Ureter (tissue), 1 donor: Measurements from ENCODE around the gene SLC29A3. TPM values are rescaled to one million over a fixed set of nuclear protein-coding genes. Genes with fewer than 3 reads are reported as not detected.

ENCODE experiments used
- DNase-seq: peaks from one replicate; pipeline ENCODE4 v3.0.0-alpha.2; 2020; ENCODE audit warnings: low spot score
- total RNA-seq: library from RNA; stranded (reverse); gene quantifications from one replicate; pipeline ENCODE4 v1.2.4, GENCODE V29; 2023
- donor health status: DM: yes; HTN: yes; CAD: no.

Gene SLC29A3
- total RNA-seq, 1 donor from 2014 or later, result 22.4 TPM

DNA sequence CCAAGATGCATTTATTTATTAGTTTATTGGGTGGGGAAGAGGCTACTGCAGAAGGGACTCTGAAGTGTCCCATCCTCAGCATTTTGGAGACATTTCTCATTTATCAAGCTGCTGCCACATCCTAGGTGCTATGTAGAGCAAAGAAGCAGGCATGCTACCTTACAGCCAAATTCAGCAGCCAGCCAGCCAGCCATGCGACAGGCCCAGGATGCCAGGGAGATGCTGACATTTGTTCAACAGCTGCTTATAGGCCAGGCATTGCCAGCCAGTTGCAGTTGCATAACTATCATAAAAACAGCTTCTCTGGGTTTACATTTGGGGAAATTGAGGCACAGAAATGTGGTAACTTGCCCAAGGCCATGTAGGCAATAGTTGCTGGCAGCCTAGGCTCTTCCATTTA is 2.3 kb downstream of the SLC29A3 start:
- DNase-seq, result no peak

DNA sequence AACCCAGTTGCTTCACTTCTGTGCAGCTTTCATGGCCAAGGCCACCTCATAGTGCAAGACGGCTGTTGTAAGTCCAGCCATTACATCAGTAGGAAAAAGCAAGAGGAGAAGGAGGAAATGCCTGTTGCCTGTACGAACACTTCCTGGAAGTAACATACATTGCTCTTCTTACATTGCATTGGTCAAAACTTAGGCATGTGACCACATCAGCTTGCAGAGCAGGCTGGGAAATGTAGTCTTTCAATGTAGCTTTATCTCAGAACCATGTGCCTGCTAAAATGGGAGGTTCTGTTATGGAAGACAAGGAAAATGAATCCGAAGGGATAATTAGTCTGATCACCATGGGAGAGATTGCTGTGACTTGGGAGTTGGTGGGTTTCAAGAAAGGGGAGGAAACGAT is 4.3 kb downstream of the SLC29A3 start:
- no peak for DNase-seq

DNA sequence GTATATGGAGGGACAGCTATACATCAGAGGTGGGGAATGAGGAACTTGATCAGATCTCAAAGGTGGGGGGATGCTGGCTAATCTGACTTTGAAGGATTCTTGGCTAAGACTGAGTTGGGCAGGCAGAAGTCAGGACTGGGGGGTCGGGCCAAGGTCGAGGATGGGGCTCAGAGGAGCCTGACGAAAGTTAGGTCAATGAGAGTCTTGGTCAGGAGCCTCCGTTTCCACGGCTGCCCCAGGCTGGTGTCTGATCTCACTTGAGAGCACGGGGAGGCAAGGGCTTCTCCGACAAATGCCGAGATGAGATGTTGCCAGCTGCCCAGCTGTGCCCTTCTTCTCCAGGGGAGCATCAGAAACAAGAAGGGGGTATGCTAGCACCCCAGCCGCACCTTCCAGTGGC is 5.7 kb downstream of the SLC29A3 start:
- no peak for DNase-seq

DNA sequence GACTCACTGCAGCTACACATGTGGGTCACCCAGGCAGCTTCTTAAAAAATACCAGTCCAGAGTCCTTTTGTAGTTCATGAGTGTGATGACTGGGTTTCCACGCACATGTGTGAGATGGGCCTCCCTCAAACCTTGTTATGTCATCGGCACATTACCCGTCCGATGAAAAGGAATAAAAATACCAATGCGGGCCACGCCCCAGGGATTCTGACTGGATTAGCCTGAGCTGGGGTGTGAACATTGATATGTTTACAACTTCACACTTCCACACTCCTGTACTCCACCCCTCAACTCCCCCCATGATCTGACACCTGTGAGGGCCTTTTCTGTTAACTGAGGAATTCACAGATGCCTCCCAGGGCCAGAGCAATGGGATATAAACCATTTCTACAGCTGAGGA is 6.2 kb downstream of the SLC29A3 start:
- DNase-seq, result no peak

DNA sequence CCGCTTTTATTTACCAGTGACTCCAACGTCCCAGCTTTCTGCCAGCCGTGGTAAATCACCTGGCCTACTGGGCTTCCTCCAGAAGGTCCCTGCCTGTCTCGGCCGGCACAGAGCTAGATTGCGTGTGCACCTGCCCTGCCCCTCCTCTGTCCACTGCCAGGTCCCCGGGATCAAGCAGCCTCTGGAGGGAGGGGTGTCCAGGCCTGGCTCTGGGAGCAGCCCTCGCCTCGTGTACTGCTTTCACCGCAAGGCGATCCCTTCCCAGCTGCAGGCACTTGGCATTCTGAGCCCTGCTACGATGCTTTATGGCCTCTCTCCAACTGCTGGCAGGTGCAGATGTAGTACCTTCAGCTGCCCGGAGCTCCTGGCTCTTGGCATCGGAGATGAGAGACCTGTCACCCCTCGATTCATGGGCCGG is 7.4 kb downstream of the SLC29A3 start:
- no peak for DNase-seq

DNA sequence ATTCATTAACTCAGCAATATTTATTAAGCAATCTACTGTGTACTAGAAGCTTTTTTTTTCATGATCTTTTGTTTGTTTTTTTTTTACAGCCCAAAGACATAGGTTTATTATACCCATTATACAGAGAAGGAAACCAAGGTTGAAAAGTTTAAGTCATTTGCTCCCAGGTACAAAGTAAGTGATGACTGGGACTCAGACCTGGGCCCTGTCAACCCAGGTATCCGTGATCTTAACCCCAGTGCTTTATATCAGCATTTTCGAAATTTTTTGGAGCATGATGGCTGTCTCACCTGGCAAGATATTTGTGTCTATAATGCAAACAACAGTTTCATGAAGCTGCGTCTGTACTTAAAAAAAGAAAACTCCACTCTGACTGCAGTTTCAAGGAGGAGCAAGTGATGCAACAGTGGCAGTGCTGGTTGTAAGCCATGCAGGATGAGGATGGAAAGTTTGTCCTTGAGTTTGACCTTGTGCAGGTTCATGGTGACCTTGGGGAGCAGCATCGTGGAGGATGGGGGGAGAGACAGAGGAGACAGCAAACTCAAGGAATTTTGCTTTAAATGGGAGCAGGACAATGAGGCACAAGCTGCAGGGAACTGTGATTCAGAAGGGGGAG is 11.8 kb downstream of the SLC29A3 start:
- DNase-seq, result no peak

DNA sequence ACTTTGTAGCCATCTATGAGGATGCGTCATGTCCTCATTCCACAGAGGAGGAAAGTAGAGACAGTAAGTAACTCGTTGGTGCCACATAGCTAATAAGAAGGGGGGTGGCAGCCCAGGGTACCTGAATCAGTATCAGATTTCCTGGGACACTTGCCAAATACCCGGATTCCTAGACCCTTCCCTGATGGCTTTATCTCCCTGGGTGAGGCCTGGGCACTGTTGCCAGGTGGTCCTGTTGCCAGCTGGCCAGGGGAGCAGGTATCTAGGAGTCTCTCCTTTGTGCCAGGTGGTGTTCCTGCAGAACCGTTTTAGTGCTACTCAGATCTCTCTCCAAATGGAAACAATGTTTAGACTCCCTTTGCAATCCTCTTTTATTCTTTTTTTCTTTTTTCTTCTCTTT is 12.7 kb downstream of the SLC29A3 start:
- DNase-seq, result no peak

DNA sequence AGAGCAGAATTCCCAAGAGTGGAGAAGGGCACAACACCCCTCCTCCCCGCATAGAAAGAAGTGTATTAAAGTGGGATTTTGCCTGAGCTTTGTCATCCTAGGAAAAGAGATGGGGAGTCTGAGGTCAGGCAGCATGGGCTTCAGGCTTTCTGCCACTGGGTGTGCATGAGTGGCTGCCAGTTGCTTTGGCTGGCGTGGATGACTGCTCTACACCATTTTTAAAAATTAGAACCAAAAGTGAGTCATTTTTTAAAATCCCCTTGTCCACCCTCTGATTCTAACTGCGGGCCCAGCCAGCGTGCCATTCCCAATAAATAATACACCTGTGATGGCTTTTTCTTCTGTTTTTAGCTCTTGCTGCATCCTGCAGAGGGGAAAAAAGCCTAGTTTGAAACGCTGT is 13.4 kb downstream of the SLC29A3 start:
- DNase-seq, result no peak

DNA sequence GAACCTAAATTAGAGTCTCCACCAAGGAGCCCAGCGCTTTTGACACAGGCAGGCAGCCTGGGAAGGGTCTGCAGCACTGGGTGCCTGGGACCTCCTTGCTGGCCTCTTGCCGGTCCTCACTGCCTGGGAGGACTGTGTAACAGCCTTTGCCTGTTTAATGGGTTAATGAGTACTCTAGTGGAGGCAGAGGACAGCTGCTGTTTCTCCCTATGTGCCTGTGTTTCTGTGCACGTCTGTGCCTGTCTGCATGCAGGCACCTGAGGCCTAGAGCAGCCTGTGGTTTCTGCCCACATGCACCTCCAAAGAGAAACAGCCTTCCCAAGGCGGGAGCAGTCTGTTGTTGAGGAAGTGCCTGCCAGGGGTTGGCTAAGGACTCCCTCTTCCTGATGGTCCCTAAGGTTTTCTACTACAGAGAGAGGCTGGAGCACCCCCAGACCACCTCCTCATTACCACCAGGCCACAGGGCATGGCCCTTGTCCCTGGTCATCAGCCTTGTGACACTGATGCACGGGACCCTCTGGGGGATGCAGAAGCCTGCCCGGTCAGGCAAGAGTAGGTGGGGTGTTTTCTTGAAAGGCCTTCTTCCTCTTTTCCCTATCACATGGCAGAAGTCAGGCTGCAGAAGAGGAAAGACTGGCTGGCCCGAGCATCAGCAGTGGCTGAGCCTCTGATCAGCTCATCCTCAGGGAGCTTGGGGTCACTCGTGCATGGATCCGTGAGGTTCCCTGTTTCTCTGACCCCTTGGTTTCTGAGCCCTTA is 14.2 kb downstream of the SLC29A3 start:
- no peak for DNase-seq

DNA sequence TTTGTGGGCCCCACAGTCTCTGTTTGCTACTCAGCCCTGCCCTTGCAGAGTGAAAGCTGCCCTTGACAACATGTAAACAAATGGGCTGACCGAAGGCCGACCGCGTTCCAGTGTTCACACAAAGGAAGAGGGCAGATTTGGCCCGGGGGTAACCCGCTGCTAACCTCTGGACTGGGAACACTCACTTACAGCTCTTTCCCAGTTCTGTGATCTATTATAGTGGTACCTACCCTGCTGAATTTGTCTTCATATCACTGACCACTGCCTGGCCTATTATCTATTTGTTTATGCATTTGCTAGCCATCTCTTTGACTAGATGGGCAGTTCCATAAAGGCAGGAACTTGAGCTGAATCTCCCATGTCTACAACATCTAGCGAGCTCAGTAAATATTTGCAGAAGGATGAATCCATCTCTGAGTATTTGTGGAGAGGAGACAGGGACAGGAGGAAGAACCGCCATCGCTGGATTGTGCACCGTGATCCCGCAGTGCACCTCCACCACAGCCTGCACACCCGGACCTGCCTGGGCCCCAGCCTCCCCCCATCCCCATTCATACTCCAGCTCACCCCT is 15.2 kb downstream of the SLC29A3 start:
- no peak for DNase-seq

DNA sequence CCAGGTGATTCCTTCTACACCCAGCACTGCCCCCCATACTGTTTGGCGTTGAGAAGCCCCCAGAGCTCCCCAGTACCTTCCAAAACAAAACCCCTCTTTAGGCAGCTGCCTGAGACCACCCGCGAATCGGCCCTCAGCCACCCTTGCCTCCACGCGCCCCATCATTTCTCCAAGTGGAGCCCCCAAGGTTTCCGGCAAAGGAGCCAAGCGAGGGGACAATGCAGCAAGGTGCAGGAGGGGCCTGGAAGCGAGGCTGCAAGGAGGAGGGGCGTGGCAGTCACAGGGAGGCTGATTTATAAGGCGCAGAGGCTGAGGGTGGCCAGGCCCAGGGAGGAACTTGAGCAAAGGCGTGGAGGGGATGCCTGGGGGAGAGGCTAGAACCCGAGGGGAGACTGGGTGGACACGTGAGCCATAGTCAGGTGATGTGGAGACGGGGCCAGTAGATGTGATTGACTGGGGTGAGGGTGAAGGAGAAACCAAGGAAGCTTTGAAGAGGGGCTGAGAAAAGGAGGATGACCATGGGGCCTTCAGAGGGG is 16.2 kb downstream of the SLC29A3 start:
- DNase-seq, result no peak

DNA sequence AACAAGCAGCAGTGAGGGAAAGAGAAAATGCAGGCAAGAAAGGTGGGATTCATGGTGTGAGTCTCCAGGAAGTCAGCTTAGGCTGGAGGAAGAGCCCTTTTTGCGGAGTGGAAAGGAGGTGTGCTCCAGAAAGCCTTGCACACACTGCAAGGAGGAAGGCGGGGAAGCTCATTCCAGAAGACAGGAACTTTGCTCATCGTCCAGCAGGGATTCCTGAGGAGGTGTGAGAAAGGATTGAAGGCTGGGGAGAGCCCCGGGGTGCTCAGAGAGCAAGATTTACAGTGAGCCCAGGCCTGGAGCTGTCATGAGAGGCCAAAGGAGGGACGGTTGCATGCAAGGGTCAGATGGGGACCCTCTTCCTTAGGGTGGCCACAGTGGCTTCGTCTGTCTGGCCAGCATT is 17.6 kb downstream of the SLC29A3 start:
- no peak for DNase-seq

DNA sequence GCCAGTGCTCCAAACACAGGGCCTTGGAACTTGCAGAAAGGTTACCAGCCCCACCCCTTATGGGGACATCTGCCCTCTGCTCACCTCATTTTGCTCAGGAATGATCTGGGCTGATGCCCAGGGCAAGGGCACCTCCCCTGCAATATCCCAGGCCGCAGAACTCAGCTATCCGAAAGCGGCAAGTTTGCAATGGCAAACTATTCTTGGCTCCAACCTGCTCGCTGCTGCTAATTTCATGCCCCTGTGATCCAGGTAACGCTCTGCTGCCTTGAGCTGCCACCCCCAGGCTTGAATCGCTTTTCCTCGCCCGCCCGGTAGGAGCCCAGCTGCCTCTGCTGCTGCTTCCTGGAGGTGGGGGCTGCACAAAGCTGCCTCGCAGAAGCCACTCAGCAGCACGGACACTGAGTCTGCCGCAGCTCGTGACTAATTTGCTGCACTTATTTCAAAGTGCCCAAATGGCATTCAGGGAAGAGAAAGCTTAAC is 18.2 kb downstream of the SLC29A3 start:
- DNase-seq, result no peak

DNA sequence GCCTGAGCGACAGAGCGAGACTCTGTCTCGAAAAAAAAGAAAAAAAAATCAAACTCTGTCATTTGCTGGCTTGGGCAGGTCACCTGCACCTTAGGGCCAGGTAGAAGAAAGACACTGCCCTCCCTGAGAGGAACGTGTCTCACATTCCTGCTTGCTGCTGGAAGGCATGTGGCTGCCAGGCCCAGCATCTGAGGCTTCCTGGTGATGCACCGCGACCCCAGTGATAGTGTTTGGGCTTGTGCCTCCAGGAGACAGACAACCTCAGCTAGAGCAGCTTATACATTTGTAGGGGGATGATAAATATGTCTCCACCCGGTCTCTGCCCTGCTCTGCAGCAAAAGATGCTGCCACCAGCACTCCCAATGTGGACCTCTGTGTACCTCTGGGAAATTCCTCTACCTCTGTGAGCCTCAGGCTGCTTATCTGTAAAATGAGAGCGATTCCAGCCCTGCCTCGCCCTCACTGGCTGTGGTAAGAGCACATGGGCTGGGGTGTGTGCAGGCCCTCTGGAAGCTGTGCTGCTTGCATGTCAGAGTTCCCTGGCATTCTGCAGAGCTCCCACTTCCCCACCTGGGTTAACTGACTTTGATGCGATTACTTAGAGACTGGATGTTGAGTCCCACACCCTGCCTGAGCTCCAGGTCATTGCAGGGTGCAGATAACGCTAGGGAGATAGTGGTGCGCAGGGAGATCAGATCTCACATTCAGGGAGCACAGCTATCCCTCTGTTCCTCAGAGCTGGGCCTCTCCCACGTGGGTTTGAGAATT is 19.9 kb downstream of the SLC29A3 start:
- no peak for DNase-seq

DNA sequence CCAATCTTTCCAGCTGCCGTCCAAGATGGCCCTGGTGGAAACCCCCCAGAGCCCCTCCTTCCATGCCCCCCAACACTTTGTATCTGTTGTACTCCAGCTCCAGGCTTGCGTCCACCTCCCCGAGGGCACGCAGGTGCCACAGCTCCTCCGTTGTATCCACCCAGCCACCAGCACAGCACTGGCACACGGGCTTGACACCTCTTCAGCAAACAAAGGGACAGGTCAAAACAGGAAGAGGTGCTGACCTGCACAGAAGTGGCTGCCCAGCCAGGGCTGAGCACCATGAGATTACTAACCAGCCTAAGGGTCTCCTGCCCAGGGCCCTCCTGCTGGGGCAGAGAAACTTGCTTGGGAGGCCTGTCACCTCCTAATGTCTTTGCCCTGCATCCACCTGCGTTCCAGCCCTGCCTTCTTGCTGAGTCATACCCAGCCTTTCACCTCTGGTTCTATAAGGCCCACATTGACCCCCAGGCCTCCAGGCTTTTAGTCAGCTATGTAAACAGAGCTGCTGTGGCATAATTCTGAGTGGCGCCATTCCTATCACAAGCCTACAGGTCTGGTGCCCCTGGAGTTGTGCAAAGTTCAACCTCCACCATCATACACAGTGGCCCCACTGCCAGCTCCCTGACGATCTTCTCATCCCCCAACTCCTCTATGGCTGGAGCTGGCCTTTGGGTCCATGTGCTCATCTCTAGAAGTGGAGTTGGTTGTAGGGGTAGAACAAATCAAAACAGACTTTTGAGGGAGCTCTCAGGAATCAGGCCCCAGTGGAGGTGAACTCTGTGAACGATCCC is 20.9 kb downstream of the SLC29A3 start:
- peak; percentile 68 for DNase-seq

DNA sequence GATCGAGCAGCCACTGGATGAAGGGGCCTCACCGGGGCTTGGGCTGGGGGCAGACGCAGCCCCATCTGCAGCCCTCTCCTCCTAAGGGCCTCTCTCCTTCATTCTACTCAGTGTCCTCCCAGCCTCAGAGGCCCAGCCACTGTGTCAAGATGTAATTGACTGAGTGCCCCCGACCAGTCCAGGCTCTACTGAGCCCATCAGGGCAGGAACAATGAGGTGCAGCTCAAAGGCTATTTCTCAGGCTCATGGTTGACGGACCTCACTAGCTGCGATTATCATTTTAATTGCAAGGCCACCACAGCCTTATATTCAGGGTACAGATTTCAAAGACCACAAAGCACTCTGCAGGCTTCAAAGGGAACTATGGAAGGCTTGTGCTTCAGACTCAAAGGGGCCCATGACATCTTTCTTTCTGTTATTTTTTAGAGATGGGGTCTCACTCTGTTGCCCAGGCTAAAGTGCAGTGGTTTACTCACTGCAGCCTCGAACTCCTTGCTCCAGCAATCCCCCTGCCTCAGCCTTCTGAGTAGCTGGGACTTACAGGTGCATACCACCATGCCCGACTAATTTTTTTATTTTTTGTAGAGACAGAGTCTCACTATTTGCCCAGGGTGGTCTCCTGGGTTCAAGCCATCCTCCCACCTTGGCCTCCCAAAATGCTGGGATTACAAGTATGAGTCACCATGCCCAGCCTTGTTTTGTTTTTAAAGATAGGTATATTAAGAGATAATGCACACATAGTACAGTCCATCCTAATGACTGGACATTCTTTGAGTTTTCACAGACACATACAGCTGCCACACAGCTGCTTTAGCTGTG is 23.7 kb downstream of the SLC29A3 start:
- no peak for DNase-seq

DNA sequence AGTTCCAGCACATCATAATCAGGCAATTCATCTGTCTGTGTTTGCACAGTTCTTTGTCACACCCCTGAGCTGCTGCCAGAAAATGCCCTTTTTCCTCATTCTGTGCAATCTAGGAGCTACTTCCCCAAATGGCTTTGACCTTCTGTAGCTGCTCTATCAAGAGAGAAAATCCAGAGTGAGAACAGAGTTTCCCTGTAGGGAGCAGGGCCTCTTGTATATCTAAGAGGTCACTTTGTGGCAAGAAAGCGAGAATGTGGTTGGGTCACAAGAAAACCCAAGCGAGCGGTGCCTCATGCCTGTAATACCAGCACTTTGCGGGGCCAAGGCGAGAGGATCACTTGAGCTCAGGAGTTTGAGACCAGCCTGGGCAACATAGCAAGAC is 24.3 kb downstream of the SLC29A3 start:
- DNase-seq, result no peak

DNA sequence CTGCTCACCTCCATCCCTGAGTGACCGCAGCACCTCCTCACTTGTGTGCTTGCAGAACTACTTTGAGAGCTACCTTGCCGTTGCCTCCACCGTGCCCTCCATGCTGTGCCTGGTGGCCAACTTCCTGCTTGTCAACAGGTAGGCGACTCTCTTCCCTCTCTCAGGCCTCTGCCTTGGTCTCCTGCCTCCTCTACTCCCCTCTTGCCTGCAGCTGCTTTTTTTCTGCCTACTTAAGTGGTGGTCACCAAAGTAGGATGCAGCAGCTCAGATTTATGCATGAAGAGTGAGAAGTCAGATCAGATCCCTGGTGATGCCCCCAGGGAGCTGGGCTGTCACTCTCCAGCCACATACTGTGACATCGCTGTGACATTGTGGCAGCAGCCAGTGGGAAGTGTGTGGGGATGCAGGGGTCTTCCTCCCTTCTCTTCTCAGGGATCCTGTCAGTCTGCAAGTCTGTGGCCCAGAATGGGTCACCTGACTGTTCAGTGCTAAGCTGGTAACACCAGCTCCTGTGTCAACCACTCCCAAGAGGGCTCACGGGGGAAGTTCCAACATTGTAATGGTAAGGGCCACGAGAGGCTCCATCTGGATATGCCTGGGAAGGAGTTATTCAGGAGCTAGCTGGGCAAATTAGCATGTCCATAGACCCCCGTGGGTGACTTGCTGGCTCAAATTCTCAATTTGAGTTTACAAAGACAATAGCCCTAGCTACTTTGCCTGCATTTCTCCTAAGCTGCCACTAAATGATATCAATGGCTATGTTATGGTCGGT is 25.3 kb downstream of the SLC29A3 start:
- no peak for DNase-seq

DNA sequence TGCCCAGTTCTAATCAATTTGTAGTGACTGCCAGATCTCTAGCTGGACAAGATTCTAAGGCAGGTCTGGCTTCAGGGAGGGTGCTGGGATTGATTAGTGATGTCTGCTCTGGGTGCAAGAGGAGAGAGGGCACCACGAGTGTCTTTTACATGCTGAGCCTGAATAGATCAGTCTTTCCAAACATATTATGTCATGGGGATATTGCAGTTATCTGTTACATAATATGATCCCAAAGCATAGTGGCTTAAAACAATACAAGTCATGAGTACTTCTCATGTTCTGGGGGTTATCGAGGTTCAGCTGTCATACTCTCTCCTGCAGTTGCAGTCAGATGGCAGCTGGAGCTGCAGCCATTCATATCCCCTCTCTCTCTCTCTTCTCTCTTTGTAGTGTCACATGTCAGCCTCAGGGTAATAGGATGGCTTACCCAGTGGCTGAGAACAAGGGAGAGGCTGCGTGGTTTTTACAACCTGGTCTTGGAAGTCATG is 26.0 kb downstream of the SLC29A3 start:
- DNase-seq, result no peak

DNA sequence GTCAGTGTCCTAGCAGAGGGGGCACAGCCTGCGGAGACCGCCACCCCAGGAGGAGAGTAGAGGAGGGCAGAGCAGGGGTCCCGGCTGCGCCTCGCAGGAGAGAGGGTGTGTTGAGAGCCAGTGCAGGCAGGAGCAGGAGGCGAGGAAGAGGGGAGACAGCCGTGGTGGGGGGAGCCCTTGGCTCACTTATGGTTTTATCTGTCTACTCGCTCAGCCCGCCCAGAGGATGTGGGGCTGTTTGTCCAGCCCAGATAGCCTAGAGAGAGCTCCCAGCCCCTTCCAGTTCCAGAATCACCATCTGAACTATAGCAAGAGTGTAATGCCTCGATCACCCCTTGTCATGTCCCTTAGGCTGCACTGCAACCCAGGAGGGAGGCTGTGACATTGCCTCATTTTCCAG is 26.6 kb downstream of the SLC29A3 start:
- DNase-seq, result no peak
